AG04450 (cell line): ENCODE measurements around the gene MUL1. TPM values are rescaled to one million over a fixed set of nuclear protein-coding genes. Genes with fewer than 3 reads are reported as not detected.

Experiments
- CTCF ChIA-PET: fragments of 300-600, 350-600 bp; formaldehyde crosslinking; extraction: SDS; loops from one replicate; lab custom pipeline; 2022; ENCODE audit warnings: antibody characterized with exemption, inconsistent platforms; lab: Charles Lee
- POLR2A ChIA-PET: fragments of 350-600 bp; formaldehyde crosslinking; extraction: SDS; loops from one replicate; lab custom pipeline; 2021; ENCODE audit warnings: antibody characterized with exemption, inconsistent platforms; lab: Yijun Ruan, JAX
- DNase-seq: peaks from one replicate; pipeline ENCODE4 v3.0.0-alpha.2; 2011; ENCODE audit warnings: low read depth, low spot score
- H3K27ac ChIP-seq: one replicate; pipeline ENCODE4 v1.5.1; 2012; ENCODE audit warnings: low read depth, low read length, control low read depth
- H3K27me3 ChIP-seq: one replicate; pipeline ENCODE4 v1.6.0; 2012; ENCODE audit warnings: low read length; ENCODE audit not compliant: control insufficient read depth, insufficient read depth
- H3K4me3 ChIP-seq: 2 replicates; pipeline ENCODE4 v1.5.1; 2011; ENCODE audit warnings: mild to moderate bottlenecking, low read depth, low read length, control low read depth
- H3K9me3 ChIP-seq: 2 replicates; pipeline ENCODE4 v1.5.1; 2012; ENCODE audit warnings: low read length; ENCODE audit not compliant: control insufficient read depth, insufficient read depth
- polyA plus RNA-seq: library from polyadenylated mRNA; depleted of rRNA; stranded (reverse); fragments of >200 nt; gene quantifications from 2 replicates; pipeline ENCODE4 v1.2.3, GENCODE V29; 2011
- TF ChIP-seq, protein P1 (sequence below): IDR thresholded peaks from 2 replicates; pipeline ENCODE4 v1.5.1; 2011; ENCODE audit warnings: low read depth, low read length, control low read depth, inconsistent platforms

MUL1 gene
- polyA plus RNA-seq, 1 experiment, result 23.1 TPM

- Histone ChIP-seq H3K9me3 (no peaks in the 10 kb centered on the region; the same call in 1 of the 2 replicates), H3K27me3 (peaks cover 3% of the 10 kb centered on the region), H3K4me3 (no peak overlapping the region), H3K27ac (peak overlapping the region; percentile 11)
- TF ChIP-seq, protein P1, sequence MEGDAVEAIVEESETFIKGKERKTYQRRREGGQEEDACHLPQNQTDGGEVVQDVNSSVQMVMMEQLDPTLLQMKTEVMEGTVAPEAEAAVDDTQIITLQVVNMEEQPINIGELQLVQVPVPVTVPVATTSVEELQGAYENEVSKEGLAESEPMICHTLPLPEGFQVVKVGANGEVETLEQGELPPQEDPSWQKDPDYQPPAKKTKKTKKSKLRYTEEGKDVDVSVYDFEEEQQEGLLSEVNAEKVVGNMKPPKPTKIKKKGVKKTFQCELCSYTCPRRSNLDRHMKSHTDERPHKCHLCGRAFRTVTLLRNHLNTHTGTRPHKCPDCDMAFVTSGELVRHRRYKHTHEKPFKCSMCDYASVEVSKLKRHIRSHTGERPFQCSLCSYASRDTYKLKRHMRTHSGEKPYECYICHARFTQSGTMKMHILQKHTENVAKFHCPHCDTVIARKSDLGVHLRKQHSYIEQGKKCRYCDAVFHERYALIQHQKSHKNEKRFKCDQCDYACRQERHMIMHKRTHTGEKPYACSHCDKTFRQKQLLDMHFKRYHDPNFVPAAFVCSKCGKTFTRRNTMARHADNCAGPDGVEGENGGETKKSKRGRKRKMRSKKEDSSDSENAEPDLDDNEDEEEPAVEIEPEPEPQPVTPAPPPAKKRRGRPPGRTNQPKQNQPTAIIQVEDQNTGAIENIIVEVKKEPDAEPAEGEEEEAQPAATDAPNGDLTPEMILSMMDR, result no peak
- ChIA-PET CTCF (interaction anchor here (1.6 kb wide), 1 partner anchor 19 kb away, joined by 4 read pairs; no protein-coding TSS in a partner anchor), POLR2A (interaction anchor here (1.1 kb wide), 1 partner anchor 8 kb away, joined by 3 read pairs; no protein-coding TSS in a partner anchor)
- no peak for DNase-seq
These were observed 33.0 kb downstream of the MUL1 start for GRCh38 chr1:20474996-20475395.

DNA sequence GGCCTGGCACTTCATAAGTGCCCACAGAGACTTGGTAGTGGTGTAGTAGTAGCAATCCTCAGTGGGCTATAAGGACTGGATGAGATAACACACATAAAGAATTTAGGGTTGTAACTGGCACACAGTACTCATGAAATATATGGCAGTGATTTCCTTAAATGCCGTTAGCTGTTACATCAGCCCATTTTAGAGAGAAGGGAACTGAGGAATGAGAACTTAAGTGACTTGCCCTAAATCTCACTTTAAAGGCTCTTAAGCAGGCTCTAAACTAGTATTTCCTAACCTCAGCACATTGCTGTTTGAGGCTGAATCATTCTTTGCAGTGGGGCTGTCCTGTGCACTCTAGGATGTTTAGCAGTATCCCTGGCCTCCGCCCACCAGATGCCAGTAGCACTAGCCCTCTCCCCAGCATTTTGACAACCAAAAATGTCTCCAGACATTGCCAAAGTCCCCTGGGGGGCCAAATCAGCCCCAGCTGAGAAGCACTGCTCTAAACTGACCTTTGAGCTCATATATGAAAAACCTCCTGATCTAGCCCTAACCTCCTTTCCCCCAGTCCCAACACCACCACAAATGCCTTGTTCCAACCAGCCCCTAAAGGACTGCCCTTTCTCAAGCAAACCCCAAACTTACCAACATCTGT lies 33.5 kb downstream of the MUL1 start:
- Histone ChIP-seq H3K9me3 (no peaks in the 10 kb centered on the region; the same call in 1 of the 2 replicates), H3K4me3 (no peak overlapping the region), H3K27me3 (peaks cover 3% of the 10 kb centered on the region), H3K27ac (peak overlapping the region; percentile 11)
- TF ChIP-seq, protein P1, result no peak
- CTCF ChIA-PET, result interaction anchor here (1.0 to 1.6 kb wide), 3 partner anchors 20 to 262 kb away, joined by 3 to 4 read pairs (median 4); no protein-coding TSS in a partner anchor
- no peak for DNase-seq
- POLR2A ChIA-PET, result interaction anchor here (1.1 kb wide), 1 partner anchor 9 kb away, joined by 3 read pairs; no protein-coding TSS in a partner anchor

DNA sequence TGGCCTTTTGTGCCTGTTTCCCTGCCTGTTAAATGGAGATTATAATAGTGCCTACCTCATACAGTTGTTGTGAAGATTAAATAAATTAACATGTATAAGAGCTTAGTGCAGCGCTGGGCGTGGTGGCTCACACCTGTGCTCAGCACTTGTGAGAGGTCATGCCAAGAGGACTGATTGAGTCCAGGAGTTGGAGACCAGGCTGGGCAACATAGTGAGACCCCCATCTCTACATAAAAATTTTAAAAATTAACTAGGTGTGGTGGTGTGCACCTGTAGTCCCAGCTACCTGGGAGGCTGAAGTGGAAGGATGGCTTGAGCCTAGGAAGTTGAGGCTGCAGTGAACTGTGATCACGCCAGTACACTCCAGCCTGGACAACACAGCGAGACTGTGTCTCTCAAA lies 34.1 kb downstream of the MUL1 start:
- TF ChIP-seq, protein P1, result no peak
- H3K27me3 ChIP-seq, result peaks cover 3% of the 10 kb centered on the region
- no peaks in the 10 kb centered on the region; the same call in 1 of the 2 replicates for H3K9me3 ChIP-seq
- ChIA-PET CTCF (interaction anchor here (1.0 to 1.6 kb wide), 3 partner anchors 20 to 261 kb away, joined by 3 to 4 read pairs (median 4); no protein-coding TSS in a partner anchor), POLR2A (interaction anchor here (1.1 kb wide), 1 partner anchor 9 kb away, joined by 3 read pairs; no protein-coding TSS in a partner anchor)
- no peak for DNase-seq
- H3K27ac ChIP-seq, result no peak overlapping the region
- H3K4me3 ChIP-seq, result no peak overlapping the region

- POLR2A ChIA-PET, result interaction anchor here (0.6 to 0.9 kb wide), 2 partner anchors 13 to 139 kb away, joined by 4 to 5 read pairs; partner anchors contain the start of gene CAMK2N1
- TF ChIP-seq, protein P1, result no peak
- H3K27ac ChIP-seq, result no peak overlapping the region
- CTCF ChIA-PET, result interaction anchor here (1.2 to 1.6 kb wide), 4 partner anchors 21 to 261 kb away, joined by 3 to 8 read pairs (median 4); no protein-coding TSS in a partner anchor
- H3K9me3 ChIP-seq, result no peaks in the 10 kb centered on the region; the same call in 1 of the 2 replicates
- peaks cover 10% of the 10 kb centered on the region for H3K27me3 ChIP-seq
- no peak for DNase-seq
- H3K4me3 ChIP-seq, result no peak overlapping the region
These were observed 34.9 kb downstream of the MUL1 start for GRCh38 chr1:20472860-20473711.
